H9 (cell line): Measurements from ENCODE around the gene SCLY. TPM values are rescaled to one million over a fixed set of nuclear protein-coding genes. Genes with fewer than 3 reads are reported as not detected.

Experiments
- DNase-seq: peaks from one replicate; pipeline ENCODE4 v3.0.0-alpha.2; 2017
- H2AFZ ChIP-seq: one replicate; pipeline ENCODE4 v1.6.1; 2013; ENCODE audit warnings: mild to moderate bottlenecking, low read length, control low read depth, moderate library complexity
- H2AK5ac ChIP-seq: 2 replicates; pipeline ENCODE4 v1.6.1; 2013; ENCODE audit warnings: low read length, control low read depth, mixed read lengths; ENCODE audit not compliant: insufficient read length
- H2BK120ac ChIP-seq: one replicate; pipeline ENCODE4 v1.6.1; 2013; ENCODE audit warnings: low read depth, mild to moderate bottlenecking, low read length, control low read depth, inconsistent platforms; ENCODE audit not compliant: poor library complexity, severe bottlenecking
- H2BK12ac ChIP-seq: 2 replicates; pipeline ENCODE4 v1.6.1; 2013; ENCODE audit warnings: low read length, control low read depth, mixed read lengths, low read depth; ENCODE audit not compliant: insufficient read length
- H2BK15ac ChIP-seq: 2 replicates; pipeline ENCODE4 v1.6.1; 2013; ENCODE audit warnings: low read depth, low read length, control low read depth
- H2BK20ac ChIP-seq: one replicate; pipeline ENCODE4 v1.6.1; 2013; ENCODE audit warnings: low read depth, mild to moderate bottlenecking, low read length, control low read depth, inconsistent platforms; ENCODE audit not compliant: poor library complexity, severe bottlenecking
- H2BK5ac ChIP-seq: 2 replicates; pipeline ENCODE4 v1.6.1; 2013; ENCODE audit warnings: low read length, control low read depth, mixed read lengths; ENCODE audit not compliant: insufficient read length
- H3K14ac ChIP-seq: 2 replicates; pipeline ENCODE4 v1.6.1; 2013; ENCODE audit warnings: low read length, control low read depth; ENCODE audit not compliant: insufficient read depth
- H3K18ac ChIP-seq: 2 replicates; pipeline ENCODE4 v1.6.1; 2013; ENCODE audit warnings: low read depth, mild to moderate bottlenecking, mixed read lengths, low read length, control low read depth; ENCODE audit not compliant: insufficient read length
- H3K23ac ChIP-seq: 2 replicates; pipeline ENCODE4 v1.6.1; 2013; ENCODE audit warnings: low read length, control low read depth, mixed read lengths, low read depth; ENCODE audit not compliant: insufficient read length
- H3K23me2 ChIP-seq: 2 replicates; pipeline ENCODE4 v1.6.1; 2013; ENCODE audit warnings: low read depth, mild to moderate bottlenecking, mixed read lengths, low read length, control low read depth; ENCODE audit not compliant: insufficient read length, poor library complexity, severe bottlenecking
- H3K27ac ChIP-seq: 2 replicates; pipeline ENCODE4 v1.5.1; 2013; ENCODE audit warnings: low read length, control low read depth, mixed read lengths, low read depth; ENCODE audit not compliant: insufficient read length
- H3K27me3 ChIP-seq: 2 replicates; pipeline ENCODE4 v1.6.1; 2013; ENCODE audit warnings: low read length, control low read depth, inconsistent platforms; ENCODE audit not compliant: insufficient read depth
- H3K4ac ChIP-seq: 2 replicates; pipeline ENCODE4 v1.6.1; 2013; ENCODE audit warnings: low read depth, mild to moderate bottlenecking, control low read depth, inconsistent platforms, low read length, moderate library complexity
- H3K4me1 ChIP-seq: 2 replicates; pipeline ENCODE4 v1.6.1; 2013; ENCODE audit warnings: low read length, control low read depth, inconsistent platforms; ENCODE audit not compliant: insufficient read depth
- H3K4me2 ChIP-seq: 2 replicates; pipeline ENCODE4 v1.6.1; 2013; ENCODE audit warnings: low read length, control low read depth, mixed read lengths; ENCODE audit not compliant: insufficient read length, insufficient read depth
- H3K56ac ChIP-seq: 2 replicates; pipeline ENCODE4 v1.6.1; 2013; ENCODE audit warnings: low read depth, mild to moderate bottlenecking, mixed read lengths, low read length, control low read depth; ENCODE audit not compliant: insufficient read length
- H3K79me1 ChIP-seq: 2 replicates; pipeline ENCODE4 v1.6.1; 2013; ENCODE audit warnings: low read depth, mild to moderate bottlenecking, moderate library complexity, low read length, control low read depth, inconsistent platforms; ENCODE audit not compliant: insufficient read depth, poor library complexity, severe bottlenecking
- H3K79me2 ChIP-seq: 2 replicates; pipeline ENCODE4 v1.6.1; 2013; ENCODE audit warnings: low read length, control low read depth, inconsistent platforms; ENCODE audit not compliant: insufficient read depth
- H3K9ac ChIP-seq: 2 replicates; pipeline ENCODE4 v1.6.1; 2013; ENCODE audit warnings: low read length, control low read depth, mixed read lengths; ENCODE audit not compliant: insufficient read length; ENCODE audit errors: extremely low read depth
- H3K9me3 ChIP-seq: one replicate; pipeline ENCODE4 v1.6.1; 2013; ENCODE audit warnings: low read depth, low read length, inconsistent platforms; ENCODE audit not compliant: control insufficient read depth
- H3T11ph ChIP-seq: one replicate; pipeline ENCODE4 v1.6.1; 2013; ENCODE audit warnings: mild to moderate bottlenecking, low read length, control low read depth, inconsistent platforms
- H4K20me1 ChIP-seq: one replicate; pipeline ENCODE4 v1.6.1; 2013; ENCODE audit not compliant: control insufficient read depth, insufficient read length, insufficient read depth
- H4K5ac ChIP-seq: 2 replicates; pipeline ENCODE4 v1.6.1; 2013; ENCODE audit warnings: low read depth, mild to moderate bottlenecking, mixed read lengths, low read length, control low read depth; ENCODE audit not compliant: insufficient read length
- H4K8ac ChIP-seq: replicated peaks from 2 replicates; pipeline ENCODE4 v1.6.1; 2013; ENCODE audit warnings: low read length, control low read depth, mixed read lengths, low read depth; ENCODE audit not compliant: insufficient read length
- H4K91ac ChIP-seq: 2 replicates; pipeline ENCODE4 v1.6.1; 2013; ENCODE audit warnings: low read depth, mild to moderate bottlenecking, moderate library complexity, mixed read lengths, low read length, control low read depth; ENCODE audit not compliant: insufficient read length
- H3K27ac Mint-ChIP-seq, 3 experiments: 2 replicates in 2 of 3; 3 replicates in 1 of 3; pipeline ENCODE4 v1.8.0; 2020 to 2021; ENCODE audit warnings: mixed read lengths in 3 of 3, mild to moderate bottlenecking in 1 of 3, moderate library complexity in 1 of 3
- H3K27me3 Mint-ChIP-seq: 2 replicates; pipeline ENCODE4 v1.8.0; 2021; ENCODE audit warnings: low read depth, mild to moderate bottlenecking, moderate library complexity, mixed read lengths
- H3K36me3 Mint-ChIP-seq, 3 experiments: 2 replicates in 2 of 3; 3 replicates in 1 of 3; pipeline ENCODE4 v1.8.0; 2020 to 2021; ENCODE audit warnings: low read depth in 3 of 3, mixed read lengths in 3 of 3; ENCODE audit not compliant: insufficient read depth in 1 of 3
- H3K4me1 Mint-ChIP-seq, 2 experiments: 2 replicates each; pipeline ENCODE4 v1.8.0; 2020; ENCODE audit warnings: mixed read lengths in 2 of 2
- H3K4me3 Mint-ChIP-seq, 2 experiments: 2 replicates in 1 of 2; 3 replicates in 1 of 2; pipeline ENCODE4 v1.8.0; 2020 to 2021; ENCODE audit warnings: mild to moderate bottlenecking in 2 of 2, mixed read lengths in 2 of 2, moderate library complexity in 1 of 2
- H3K9me3 Mint-ChIP-seq, 2 experiments: 2 replicates in 1 of 2; 3 replicates in 1 of 2; pipeline ENCODE4 v1.8.0; 2020; ENCODE audit warnings: mild to moderate bottlenecking in 2 of 2, mixed read lengths in 2 of 2, moderate library complexity in 1 of 2
- CTCF ChIP-seq: fragments of 200-600 bp; sonication (generic); conservative IDR thresholded peaks from 3 replicates; pipeline ENCODE4 v1.8.0; 2021; ENCODE audit warnings: antibody characterized with exemption, mild to moderate bottlenecking
- WGBS: extraction: QIAGEN DNeasy Blood & Tissue Kit; methylation state at CpG from one replicate; pipeline ENCODE4 v1.1.7; 2013; ENCODE audit warnings: missing lambda C conversion rate, low lambda C conversion rate, mixed read lengths; ENCODE audit not compliant: insufficient read length; ENCODE audit errors: extremely low coverage; 5-methylcytosine and 5-hydroxymethylcytosine counted together
- total RNA-seq: library from RNA; stranded (reverse); gene quantifications from 2 replicates; pipeline ENCODE4 v1.2.1, GENCODE V29; 2021

Gene SCLY
- total RNA-seq, 1 experiment from 2014 or later: 55.3 TPM

DNA sequence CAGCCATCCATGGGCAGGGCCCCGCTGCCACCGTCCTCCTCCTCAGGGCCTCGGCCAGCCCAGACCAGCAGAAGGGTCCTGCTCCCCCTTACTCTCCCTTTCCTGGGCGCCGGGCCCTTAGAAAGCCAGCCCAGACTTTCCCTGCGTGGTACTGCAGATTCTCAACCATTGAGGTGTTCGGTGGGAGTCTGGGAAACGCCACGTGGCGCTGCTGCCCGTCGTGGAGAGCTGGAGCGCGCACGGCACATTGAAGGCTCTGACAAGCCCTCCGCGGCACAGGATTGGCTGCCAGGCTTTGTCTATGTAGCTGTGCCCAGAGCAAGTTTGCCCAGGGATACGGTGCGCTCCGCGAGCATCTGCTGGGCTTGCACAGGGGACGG lies 67.2 kb downstream of the SCLY start:
- H4K20me1 ChIP-seq: no peaks in the 10 kb centered on the region
- Mint-ChIP-seq H3K4me3 (no peak overlapping the region), H3K27me3 (no peaks in the 10 kb centered on the region; the same call in 1 of the 2 replicates), H3K4me1 (no peaks in the 10 kb centered on the region), H3K9me3 (no peaks in the 10 kb centered on the region; a peak in 1 of 5 replicates), H3K36me3 (no peaks in the 10 kb centered on the region), H3K27ac (no peak overlapping the region)
- H3K14ac ChIP-seq: no peak overlapping the region
- no peaks in the 10 kb centered on the region for H3K79me1 ChIP-seq
- H3K27ac ChIP-seq: no peak overlapping the region
- no peak overlapping the region for H4K5ac ChIP-seq
- H2AFZ ChIP-seq: no peak overlapping the region
- H3K23me2 ChIP-seq: no peaks in the 10 kb centered on the region
- no peaks in the 10 kb centered on the region for H3K4me1 ChIP-seq
- H4K8ac ChIP-seq: no peak overlapping the region
- no peak for TF ChIP-seq CTCF
- no peak overlapping the region for H2BK120ac ChIP-seq
- H3K18ac ChIP-seq: no peak overlapping the region
- H2AK5ac ChIP-seq: no peak overlapping the region
- no peak overlapping the region for H3K23ac ChIP-seq
- H2BK15ac ChIP-seq: no peak overlapping the region
- no peak overlapping the region for H2BK20ac ChIP-seq
- H3K4me2 ChIP-seq: no peak overlapping the region
- no peak overlapping the region for H3K4ac ChIP-seq
- no peak for DNase-seq
- H2BK5ac ChIP-seq: no peak overlapping the region
- H3K56ac ChIP-seq: no peak overlapping the region
- no peak overlapping the region for H4K91ac ChIP-seq
- WGBS: no CpG with 5 or more reads among the region's 22 CpGs
- H3K79me2 ChIP-seq: no peaks in the 10 kb centered on the region
- H3T11ph ChIP-seq: no peak overlapping the region
- no peaks in the 10 kb centered on the region for H3K27me3 ChIP-seq
- no peaks in the 10 kb centered on the region for H3K9me3 ChIP-seq
- H2BK12ac ChIP-seq: no peak overlapping the region
- H3K9ac ChIP-seq: no peak overlapping the region
